GM12878 (cell line): ENCODE results near the gene PSMB5. TPM values are rescaled to one million over a fixed set of nuclear protein-coding genes. Genes with fewer than 3 reads are reported as not detected.

Experiments used
- E2F8 ChIP-seq: fragments of 450-650 bp; IDR thresholded peaks from 2 replicates; pipeline ENCODE4 v1.6.1; 2018; ENCODE audit warnings: mild to moderate bottlenecking, low read depth, moderate library complexity; ENCODE audit not compliant: partially characterized antibody
- IRF3 ChIP-seq: fragments of 450-650 bp; IDR thresholded peaks from 2 replicates; pipeline ENCODE4 v1.6.1; 2014; ENCODE audit warnings: mild to moderate bottlenecking
- IRF4 ChIP-seq: IDR thresholded peaks from 2 replicates; pipeline ENCODE4 v1.6.1; 2011; ENCODE audit warnings: low read depth, low read length
- SPI1 ChIP-seq: IDR thresholded peaks from 2 replicates; pipeline ENCODE4 v1.6.1; 2011; ENCODE audit warnings: low read depth, mild to moderate bottlenecking, low read length, moderate library complexity, borderline replicate concordance; ENCODE audit not compliant: insufficient read depth
- ZBTB33 ChIP-seq: fragments of 450-650 bp; IDR thresholded peaks from 2 replicates; pipeline ENCODE4 v1.6.1; 2017; ENCODE audit warnings: mild to moderate bottlenecking
- ZNF274 ChIP-seq: IDR thresholded peaks from one replicate; pipeline ENCODE4 v1.8.0; 2011; ENCODE audit not compliant: insufficient read length, insufficient read depth
- polyA plus RNA-seq, 11 experiments: library from polyadenylated mRNA; depleted of rRNA in 4 of 11; unstranded in 6 of 11; stranded (reverse) in 5 of 11; fragments of >200 nt; fragmentation: Nextera tagmentation in 4 of 11; fragmentation: Illumina TruSeq in 1 of 11; extraction: Ambion mirVana in 4 of 11; extraction: Trizol in 1 of 11; gene quantifications; 1 replicate in 1 of 11; 2 replicates in 10 of 11; pipeline versions ENCODE4 v1.2.1 to v1.2.3, GENCODE V29; 2011 to 2016; ENCODE audit warnings: inconsistent platforms in 2 of 11, missing spikeins in 2 of 11, low read depth in 1 of 11
- total RNA-seq, 4 experiments: library from RNA; depleted of rRNA in 3 of 4; stranded (reverse); fragments of >200 nt in 3 of 4; fragmentation: Illumina TruSeq in 1 of 4; extraction: Trizol in 1 of 4; gene quantifications; 2 replicates each; pipeline versions ENCODE4 v1.2.1 to v1.2.3, GENCODE V29; 2013 to 2021

Gene PSMB5
- total and polyA plus RNA-seq, 10 of the 15 experiments (the other 5 are each of a cell fraction or from before 2014, with no cell fraction given) = 84.5 to 802 (median 144) TPM

GRCh38 chr14:23035303-23036144 is 824 bp upstream of the PSMB5 start (continued):
- TF ChIP-seq ZBTB33 (no peak), ZNF274 (no peak), IRF3 (no peak), SPI1 (no peak), IRF4 (no peak), E2F8 (no peak)
